ENCODE results near the gene TBC1D7. TPM values are rescaled to one million over a fixed set of nuclear protein-coding genes. Genes with fewer than 3 reads are reported as not detected.

The TBC1D7 gene
- total RNA-seq, 1 donor from 2014 or later = 27.9 TPM

GRCh38 chr6:13375360-13375878 is 47.1 kb upstream of the TBC1D7 start:
- no peaks in the 10 kb centered on the region for H3K36me3 ChIP-seq (ENCODE audit: insufficient read depth, low read length)
- H3K9ac ChIP-seq (ENCODE audit: low read length) = no peak overlapping the region
- no peaks in the 10 kb centered on the region for H3K27me3 ChIP-seq (ENCODE audit: insufficient read depth, low read length)
- H3K4me3 ChIP-seq (ENCODE audit: insufficient read depth, low read depth, low read length) = no peak overlapping the region
- no peaks in the 10 kb centered on the region for H3K79me2 ChIP-seq (ENCODE audit: insufficient read depth, low read length)
- Mint-ChIP-seq H3K36me3 (ENCODE audit: low read depth, unreplicated experiment) (peaks cover 8% of the 10 kb centered on the region), H3K4me3 (ENCODE audit: unreplicated experiment) (no peak overlapping the region), H3K9me3 (ENCODE audit: unreplicated experiment) (peaks cover 4% of the 10 kb centered on the region), H3K4me1 (ENCODE audit: low read depth, unreplicated experiment) (peaks cover 19% of the 10 kb centered on the region), H3K27me3 (ENCODE audit: low read depth, unreplicated experiment) (peaks cover 3% of the 10 kb centered on the region), H3K27ac (ENCODE audit: unreplicated experiment) (no peak overlapping the region)
- no peak for FAIRE-seq
- no peak overlapping the region for H3K4me2 ChIP-seq (ENCODE audit: low read length)
- H2AFZ ChIP-seq (ENCODE audit: low read depth, low read length) = no peak overlapping the region
- no peak for TF ChIP-seq EZH2 (IDR thresholded peaks at IDR 0.05; ENCODE audit: insufficient read depth, low read length)
- TF ChIP-seq CTCF (IDR thresholded peaks at IDR 0.05; ENCODE audit: insufficient read depth, low read depth, low read length) = no peak
- H3K4me1 ChIP-seq (ENCODE audit: insufficient read depth, low read length) = no peaks in the 10 kb centered on the region
- no peak for DNase-seq (ENCODE audit: low read depth)
- H3K27ac ChIP-seq (ENCODE audit: low read depth, low read length) = no peak overlapping the region
- H4K20me1 ChIP-seq (ENCODE audit: insufficient read depth, low read length) = no peaks in the 10 kb centered on the region
- no peaks in the 10 kb centered on the region for H3K9me3 ChIP-seq (ENCODE audit: insufficient read depth, low read depth, low read length)

GRCh38 chr6:13373919-13374318 is 45.6 kb upstream of the TBC1D7 start:
- Histone ChIP-seq H4K20me1 (ENCODE audit: insufficient read depth, low read length) (no peaks in the 10 kb centered on the region), H3K4me1 (ENCODE audit: insufficient read depth, low read length) (no peaks in the 10 kb centered on the region), H3K4me2 (ENCODE audit: low read length) (no peak overlapping the region), H3K27me3 (ENCODE audit: insufficient read depth, low read length) (no peaks in the 10 kb centered on the region), H3K27ac (ENCODE audit: low read depth, low read length) (no peak overlapping the region), H3K9me3 (ENCODE audit: insufficient read depth, low read depth, low read length) (no peaks in the 10 kb centered on the region), H3K4me3 (ENCODE audit: insufficient read depth, low read depth, low read length) (no peak overlapping the region), H2AFZ (ENCODE audit: low read depth, low read length) (no peak overlapping the region), H3K9ac (ENCODE audit: low read length) (no peak overlapping the region), H3K79me2 (ENCODE audit: insufficient read depth, low read length) (no peaks in the 10 kb centered on the region), H3K36me3 (ENCODE audit: insufficient read depth, low read length) (no peaks in the 10 kb centered on the region)
- Mint-ChIP-seq H3K4me3 (ENCODE audit: unreplicated experiment) (no peak overlapping the region), H3K27me3 (ENCODE audit: low read depth, unreplicated experiment) (peaks cover 3% of the 10 kb centered on the region), H3K27ac (ENCODE audit: unreplicated experiment) (no peak overlapping the region), H3K36me3 (ENCODE audit: low read depth, unreplicated experiment) (peaks cover 8% of the 10 kb centered on the region), H3K9me3 (ENCODE audit: unreplicated experiment) (peaks cover 4% of the 10 kb centered on the region), H3K4me1 (ENCODE audit: low read depth, unreplicated experiment) (peaks cover 20% of the 10 kb centered on the region)
- DNase-seq (ENCODE audit: low read depth) (no peak), FAIRE-seq (no peak)
- TF ChIP-seq CTCF (IDR thresholded peaks at IDR 0.05; ENCODE audit: insufficient read depth, low read depth, low read length) (no peak), EZH2 (IDR thresholded peaks at IDR 0.05; ENCODE audit: insufficient read depth, low read length) (no peak)

DNA sequence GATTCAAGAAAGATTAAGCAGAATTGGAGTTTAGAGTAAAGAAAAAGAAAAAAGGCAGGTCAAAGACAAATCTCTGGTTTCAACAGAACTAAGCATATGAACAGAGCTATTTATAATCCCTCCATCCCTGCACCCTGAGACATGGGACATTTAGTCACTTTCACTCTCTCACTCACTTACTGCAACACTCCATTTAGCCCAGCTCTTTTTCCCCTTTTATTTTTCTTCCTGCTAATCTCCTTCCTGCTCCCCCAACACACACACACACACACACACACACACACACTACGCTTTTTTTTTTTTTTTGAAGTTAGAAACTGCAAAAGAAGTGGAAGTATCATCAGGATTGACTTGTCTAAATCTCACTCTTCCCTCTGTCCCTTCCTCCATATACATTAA is 45.1 kb upstream of the TBC1D7 start:
- no peaks in the 10 kb centered on the region for H3K27me3 ChIP-seq (ENCODE audit: insufficient read depth, low read length)
- H3K27ac Mint-ChIP-seq (ENCODE audit: unreplicated experiment) = no peak overlapping the region
- FAIRE-seq = no peak

More for the DNA sequence above, 45.1 kb upstream of the TBC1D7 start:
- H3K4me3 ChIP-seq (ENCODE audit: insufficient read depth, low read depth, low read length) = no peak overlapping the region
- Mint-ChIP-seq H3K4me1 (ENCODE audit: low read depth, unreplicated experiment) (peaks cover 20% of the 10 kb centered on the region), H3K4me3 (ENCODE audit: unreplicated experiment) (no peak overlapping the region), H3K36me3 (ENCODE audit: low read depth, unreplicated experiment) (peaks cover 8% of the 10 kb centered on the region), H3K9me3 (ENCODE audit: unreplicated experiment) (peaks cover 4% of the 10 kb centered on the region), H3K27me3 (ENCODE audit: low read depth, unreplicated experiment) (peaks cover 3% of the 10 kb centered on the region)
- H3K9me3 ChIP-seq (ENCODE audit: insufficient read depth, low read depth, low read length) = no peaks in the 10 kb centered on the region
- H2AFZ ChIP-seq (ENCODE audit: low read depth, low read length) = no peak overlapping the region
- no peak overlapping the region for H3K4me2 ChIP-seq (ENCODE audit: low read length)
- H3K4me1 ChIP-seq (ENCODE audit: insufficient read depth, low read length) = no peaks in the 10 kb centered on the region
- no peak overlapping the region for H3K9ac ChIP-seq (ENCODE audit: low read length)
- no peaks in the 10 kb centered on the region for H4K20me1 ChIP-seq (ENCODE audit: insufficient read depth, low read length)
- no peaks in the 10 kb centered on the region for H3K36me3 ChIP-seq (ENCODE audit: insufficient read depth, low read length)
- no peak overlapping the region for H3K27ac ChIP-seq (ENCODE audit: low read depth, low read length)
- TF ChIP-seq EZH2 (IDR thresholded peaks at IDR 0.05; ENCODE audit: insufficient read depth, low read length) = no peak
- TF ChIP-seq CTCF (IDR thresholded peaks at IDR 0.05; ENCODE audit: insufficient read depth, low read depth, low read length) = no peak
- H3K79me2 ChIP-seq (ENCODE audit: insufficient read depth, low read length) = no peaks in the 10 kb centered on the region
- no peak for DNase-seq (ENCODE audit: low read depth)
